GM12864 (cell line): Measurements from ENCODE around the gene ANKRD7.

Experiments
- DNase-seq: peaks from one replicate; pipeline ENCODE4 v3.0.0-alpha.2; 2011; ENCODE audit warnings: low read depth
- H3K4me3 ChIP-seq: 2 replicates; pipeline ENCODE4 v1.5.1; 2011; ENCODE audit warnings: mild to moderate bottlenecking, low read depth, low read length, control low read depth
- CTCF ChIP-seq: IDR thresholded peaks from 2 replicates; pipeline ENCODE4 v1.5.1; 2011; ENCODE audit warnings: low read depth, mild to moderate bottlenecking, moderate library complexity, low read length, control low read depth, inconsistent platforms; ENCODE audit errors: missing control alignments

ANKRD7 gene

DNA sequence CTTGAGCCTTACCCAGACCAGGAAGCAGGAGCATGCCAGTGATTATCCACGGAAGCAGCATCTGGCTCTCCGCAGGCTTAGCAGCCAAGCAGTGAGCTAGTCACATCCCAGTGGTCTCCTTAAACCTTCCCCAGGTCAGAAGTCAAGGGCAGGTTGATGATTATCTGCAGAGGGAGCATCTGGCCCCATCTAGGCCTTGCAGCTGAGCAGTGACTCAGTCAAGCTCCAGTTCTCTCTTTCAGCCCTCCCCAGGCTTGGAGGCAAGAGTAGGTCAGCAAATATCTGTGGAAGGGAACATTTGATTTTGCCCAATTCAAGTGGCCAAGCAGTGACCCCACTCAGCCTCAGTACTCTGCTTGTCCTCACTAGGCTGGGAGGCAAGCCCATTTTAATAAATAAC lies 61.6 kb downstream of the ANKRD7 start:
- no peak for DNase-seq
- no peak overlapping the region for H3K4me3 ChIP-seq
- TF ChIP-seq CTCF = no peak

GRCh38 chr7:118288098-118288497 lies 63.6 kb downstream of the ANKRD7 start:
- DNase-seq = no peak
- H3K4me3 ChIP-seq = no peak overlapping the region
- no peak for TF ChIP-seq CTCF

- no peak overlapping the region for H3K4me3 ChIP-seq
- DNase-seq = no peak
- TF ChIP-seq CTCF = no peak
Observed at GRCh38 chr7:118289476-118289875, 65.0 kb downstream of the ANKRD7 start.
